GM23338 (cell line): Measurements from ENCODE around the gene MCC. TPM values are rescaled to one million over a fixed set of nuclear protein-coding genes. Genes with fewer than 3 reads are reported as not detected.

Experiments used
- ATAC-seq: fragments of 200-7000 bp; cut with Tn5 transposase; 3 replicates; pipeline ENCODE4 v1.9.1; 2020
- DNase-seq: peaks from one replicate; pipeline ENCODE4 v3.0.0-alpha.2; 2015; ENCODE audit warnings: low spot score
- H2AFZ ChIP-seq: fragments of 200-600 bp; sonication (generic); 2 replicates; pipeline ENCODE4 v1.8.0; 2016; ENCODE audit warnings: antibody characterized with exemption, mild to moderate bottlenecking, moderate library complexity
- H3F3A ChIP-seq: fragments of 200-600 bp; sonication (generic); replicated peaks from 2 replicates; pipeline ENCODE4 v1.8.0; 2017; ENCODE audit warnings: antibody characterized with exemption, mixed run types, low read depth
- H3K27ac ChIP-seq: fragments of 200-600 bp; sonication (generic); 2 replicates; pipeline ENCODE4 v1.6.1; 2016; ENCODE audit warnings: low read depth
- H3K27me3 ChIP-seq: fragments of 200-600 bp; sonication (generic); 2 replicates; pipeline ENCODE4 v1.8.0; 2016; ENCODE audit warnings: mild to moderate bottlenecking, mixed run types, moderate library complexity; ENCODE audit not compliant: insufficient read depth
- H3K36me3 ChIP-seq: fragments of 200-600 bp; sonication (generic); 2 replicates; pipeline ENCODE4 v1.8.0; 2016; ENCODE audit warnings: mild to moderate bottlenecking; ENCODE audit not compliant: insufficient read depth
- H3K4me1 ChIP-seq: fragments of 200-600 bp; sonication (generic); 2 replicates; pipeline ENCODE4 v1.8.0; 2016; ENCODE audit warnings: mild to moderate bottlenecking, moderate library complexity; ENCODE audit not compliant: insufficient read depth
- H3K4me2 ChIP-seq: fragments of 200-600 bp; sonication (generic); 2 replicates; pipeline ENCODE4 v1.7.1; 2017; ENCODE audit warnings: mixed run types
- H3K4me3 ChIP-seq: fragments of 200-600 bp; sonication (generic); 2 replicates; pipeline ENCODE4 v1.6.1; 2016; ENCODE audit warnings: mixed run types
- H3K79me2 ChIP-seq: fragments of 200-600 bp; sonication (generic); replicated peaks from 2 replicates; pipeline ENCODE4 v1.8.0; 2017; ENCODE audit warnings: mild to moderate bottlenecking; ENCODE audit not compliant: insufficient read depth
- H3K9me2 ChIP-seq: fragments of 200-600 bp; sonication (generic); 2 replicates; pipeline ENCODE4 v1.8.0; 2017; ENCODE audit not compliant: insufficient read depth
- H4K20me1 ChIP-seq: fragments of 200-600 bp; sonication (generic); replicated peaks from 2 replicates; pipeline ENCODE4 v1.8.0; 2017; ENCODE audit warnings: mild to moderate bottlenecking; ENCODE audit not compliant: insufficient read depth
- H3K27ac Mint-ChIP-seq: 2 replicates; pipeline ENCODE4 v1.8.0; 2020; ENCODE audit warnings: inconsistent platforms, mild to moderate bottlenecking, moderate library complexity, mixed read lengths
- H3K27me3 Mint-ChIP-seq: 3 replicates; pipeline ENCODE4 v1.8.0; 2022; ENCODE audit warnings: low read depth, mild to moderate bottlenecking, moderate library complexity, mixed read lengths, inconsistent platforms; ENCODE audit not compliant: insufficient read depth, poor library complexity
- H3K36me3 Mint-ChIP-seq: 3 replicates; pipeline ENCODE4 v1.8.0; 2021; ENCODE audit warnings: low read depth, mild to moderate bottlenecking, inconsistent platforms, moderate library complexity, mixed read lengths
- H3K4me1 Mint-ChIP-seq: 3 replicates; pipeline ENCODE4 v1.8.0; 2020; ENCODE audit warnings: mild to moderate bottlenecking, inconsistent platforms, mixed read lengths
- H3K4me3 Mint-ChIP-seq: 3 replicates; pipeline ENCODE4 v1.8.0; 2021; ENCODE audit warnings: moderate library complexity, mild to moderate bottlenecking, inconsistent platforms, mixed read lengths
- H3K9me3 Mint-ChIP-seq: 3 replicates; pipeline ENCODE4 v1.8.0; 2020; ENCODE audit warnings: moderate library complexity, mild to moderate bottlenecking, inconsistent platforms, mixed read lengths
- CREB1 ChIP-seq: fragments of 250-450 bp; sonication (Bioruptor Pico); IDR thresholded peaks from 2 replicates; pipeline ENCODE4 v1.5.0; 2020; ENCODE audit warnings: low read depth, mild to moderate bottlenecking, moderate library complexity
- EZH2 ChIP-seq: fragments of 200-600 bp; sonication (generic); IDR thresholded peaks from one replicate; pipeline ENCODE4 v1.8.0; 2017; ENCODE audit warnings: antibody characterized with exemption, mild to moderate bottlenecking, low read depth; ENCODE audit not compliant: unreplicated experiment
- EZH2phosphoT487 ChIP-seq: fragments of 200-600 bp; sonication (generic); IDR thresholded peaks from one replicate; pipeline ENCODE4 v1.8.1; 2018; ENCODE audit warnings: antibody characterized with exemption; ENCODE audit not compliant: unreplicated experiment
- NANOG ChIP-seq: IDR thresholded peaks from 2 replicates; pipeline ENCODE4 v1.6.1; 2016; ENCODE audit warnings: antibody characterized with exemption, borderline replicate concordance
- POLR2AphosphoS5 ChIP-seq: IDR thresholded peaks from 2 replicates; pipeline ENCODE4 v1.6.1; 2016; ENCODE audit warnings: antibody characterized with exemption, low read depth
- STAT1 ChIP-seq: IDR thresholded peaks from one replicate; pipeline ENCODE4 v1.6.1; 2016; ENCODE audit warnings: antibody characterized with exemption; ENCODE audit not compliant: unreplicated experiment
- ZNF114 ChIP-seq: fragments of 250-450 bp; sonication (Bioruptor Pico); IDR thresholded peaks from 2 replicates; pipeline ENCODE4 v1.5.0; 2020; ENCODE audit warnings: mild to moderate bottlenecking, moderate library complexity
- ZNF331 ChIP-seq: fragments of 250-450 bp; sonication (Bioruptor Pico); IDR thresholded peaks from 2 replicates; pipeline ENCODE4 v1.5.0; 2020; ENCODE audit warnings: low read depth, mild to moderate bottlenecking, moderate library complexity
- polyA plus RNA-seq: library from polyadenylated mRNA; unstranded; fragments of >200 nt; fragmentation: Nextera tagmentation; extraction: Ambion mirVana; gene quantifications from 2 replicates; pipeline ENCODE4 v1.2.1, GENCODE V29; 2016
- total RNA-seq: library from RNA; depleted of rRNA; stranded (reverse); fragments of >200 nt; shearing (Covaris generic); gene quantifications from 2 replicates; pipeline ENCODE4 v1.2.3, GENCODE V29; 2014
- TF ChIP-seq, protein P1 (sequence below): IDR thresholded peaks from 2 replicates; pipeline ENCODE4 v1.6.1; 2016; ENCODE audit warnings: antibody characterized with exemption
- TF ChIP-seq, protein P2 (sequence below): IDR thresholded peaks from one replicate; pipeline ENCODE4 v1.6.1; 2018; ENCODE audit warnings: antibody characterized with exemption; ENCODE audit not compliant: unreplicated experiment
- TF ChIP-seq, protein P3 (sequence below): fragments of 250-450 bp; sonication (Bioruptor Pico); IDR thresholded peaks from 2 replicates; pipeline ENCODE4 v1.5.0; 2020; ENCODE audit warnings: mild to moderate bottlenecking, moderate library complexity
- TF ChIP-seq, protein P4 (sequence below), 2 experiments: fragments of 200-600 bp in 1 of 2; sonication (generic) in 1 of 2; conservative IDR thresholded peaks; 2 replicates each; pipeline versions ENCODE4 v1.5.1 to v1.6.1; 2016 to 2017; ENCODE audit warnings: antibody characterized with exemption in 2 of 2, low read depth in 2 of 2, mild to moderate bottlenecking in 2 of 2, moderate library complexity in 1 of 2

MCC gene
- total and polyA plus RNA-seq, 2 experiments from 2014 or later, result 3.8 to 10.1 TPM

DNA sequence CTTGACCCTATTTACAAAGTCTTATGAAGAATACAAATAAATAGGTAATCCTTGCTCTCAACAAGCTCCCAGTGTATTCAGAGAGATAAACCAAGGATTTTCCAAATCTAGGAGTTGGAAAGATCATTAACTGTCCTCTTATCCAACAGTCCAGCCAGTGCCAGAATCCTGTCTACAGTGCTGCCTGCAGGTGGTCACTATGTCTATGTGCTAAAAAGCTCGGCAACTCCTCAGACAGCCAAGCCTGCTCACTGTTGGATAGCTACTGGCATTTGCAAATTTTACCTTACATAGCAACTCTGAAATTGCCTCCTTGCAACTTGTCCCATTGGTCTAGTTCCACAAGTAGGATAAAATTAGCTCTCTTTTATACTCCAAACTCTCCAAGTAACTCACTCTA, 324.2 kb downstream of the MCC start (continued):
- TF ChIP-seq CREB1 (CRISPR knock-in tag) (no peak), POLR2AphosphoS5 (no peak), NANOG (no peak)
- TF ChIP-seq, protein P1, sequence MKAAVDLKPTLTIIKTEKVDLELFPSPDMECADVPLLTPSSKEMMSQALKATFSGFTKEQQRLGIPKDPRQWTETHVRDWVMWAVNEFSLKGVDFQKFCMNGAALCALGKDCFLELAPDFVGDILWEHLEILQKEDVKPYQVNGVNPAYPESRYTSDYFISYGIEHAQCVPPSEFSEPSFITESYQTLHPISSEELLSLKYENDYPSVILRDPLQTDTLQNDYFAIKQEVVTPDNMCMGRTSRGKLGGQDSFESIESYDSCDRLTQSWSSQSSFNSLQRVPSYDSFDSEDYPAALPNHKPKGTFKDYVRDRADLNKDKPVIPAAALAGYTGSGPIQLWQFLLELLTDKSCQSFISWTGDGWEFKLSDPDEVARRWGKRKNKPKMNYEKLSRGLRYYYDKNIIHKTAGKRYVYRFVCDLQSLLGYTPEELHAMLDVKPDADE, result no peak

DNA sequence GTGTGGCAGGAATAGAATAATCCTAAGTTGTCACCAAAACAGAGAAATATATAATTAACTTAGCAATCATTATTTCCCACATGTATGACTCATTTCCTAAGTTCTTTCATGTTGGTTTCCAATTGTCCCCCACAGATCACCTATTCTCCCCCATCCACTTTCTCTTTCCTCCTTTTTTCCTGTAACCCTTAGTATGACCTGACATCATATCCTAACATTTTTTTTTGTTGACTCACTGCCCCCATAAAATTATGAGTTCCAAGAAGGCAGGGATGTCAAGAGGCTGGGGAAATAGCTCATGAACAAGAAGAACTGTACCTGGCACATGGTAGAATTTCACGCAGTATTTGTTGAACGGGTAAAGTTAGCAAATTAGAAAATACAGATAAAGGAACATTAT, 324.9 kb downstream of the MCC start:
- Mint-ChIP-seq H3K27ac (no peak overlapping the region), H3K4me3 (no peak overlapping the region), H3K4me1 (peaks cover 62% of the 10 kb centered on the region), H3K27me3 (peaks cover 6% of the 10 kb centered on the region), H3K36me3 (no peaks in the 10 kb centered on the region), H3K9me3 (no peaks in the 10 kb centered on the region)
- Histone ChIP-seq H3K27ac (no peak overlapping the region), H3K36me3 (no peaks in the 10 kb centered on the region), H3K9me2 (no peaks in the 10 kb centered on the region), H3K4me3 (no peak overlapping the region), H3K4me2 (no peak overlapping the region), H2AFZ (no peak overlapping the region), H3K4me1 (peaks cover 30% of the 10 kb centered on the region), H4K20me1 (no peaks in the 10 kb centered on the region), H3K27me3 (no peaks in the 10 kb centered on the region), H3K79me2 (no peaks in the 10 kb centered on the region), H3F3A (no peaks in the 10 kb centered on the region)
- ATAC-seq (no peak), DNase-seq (no peak)
- no peak for TF ChIP-seq STAT1
- TF ChIP-seq NANOG, result no peak
- TF ChIP-seq ZNF331 (CRISPR knock-in tag), result no peak
- no peak for TF ChIP-seq CREB1 (CRISPR knock-in tag)
- TF ChIP-seq, protein P2, sequence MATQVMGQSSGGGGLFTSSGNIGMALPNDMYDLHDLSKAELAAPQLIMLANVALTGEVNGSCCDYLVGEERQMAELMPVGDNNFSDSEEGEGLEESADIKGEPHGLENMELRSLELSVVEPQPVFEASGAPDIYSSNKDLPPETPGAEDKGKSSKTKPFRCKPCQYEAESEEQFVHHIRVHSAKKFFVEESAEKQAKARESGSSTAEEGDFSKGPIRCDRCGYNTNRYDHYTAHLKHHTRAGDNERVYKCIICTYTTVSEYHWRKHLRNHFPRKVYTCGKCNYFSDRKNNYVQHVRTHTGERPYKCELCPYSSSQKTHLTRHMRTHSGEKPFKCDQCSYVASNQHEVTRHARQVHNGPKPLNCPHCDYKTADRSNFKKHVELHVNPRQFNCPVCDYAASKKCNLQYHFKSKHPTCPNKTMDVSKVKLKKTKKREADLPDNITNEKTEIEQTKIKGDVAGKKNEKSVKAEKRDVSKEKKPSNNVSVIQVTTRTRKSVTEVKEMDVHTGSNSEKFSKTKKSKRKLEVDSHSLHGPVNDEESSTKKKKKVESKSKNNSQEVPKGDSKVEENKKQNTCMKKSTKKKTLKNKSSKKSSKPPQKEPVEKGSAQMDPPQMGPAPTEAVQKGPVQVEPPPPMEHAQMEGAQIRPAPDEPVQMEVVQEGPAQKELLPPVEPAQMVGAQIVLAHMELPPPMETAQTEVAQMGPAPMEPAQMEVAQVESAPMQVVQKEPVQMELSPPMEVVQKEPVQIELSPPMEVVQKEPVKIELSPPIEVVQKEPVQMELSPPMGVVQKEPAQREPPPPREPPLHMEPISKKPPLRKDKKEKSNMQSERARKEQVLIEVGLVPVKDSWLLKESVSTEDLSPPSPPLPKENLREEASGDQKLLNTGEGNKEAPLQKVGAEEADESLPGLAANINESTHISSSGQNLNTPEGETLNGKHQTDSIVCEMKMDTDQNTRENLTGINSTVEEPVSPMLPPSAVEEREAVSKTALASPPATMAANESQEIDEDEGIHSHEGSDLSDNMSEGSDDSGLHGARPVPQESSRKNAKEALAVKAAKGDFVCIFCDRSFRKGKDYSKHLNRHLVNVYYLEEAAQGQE, result no peak
- TF ChIP-seq, protein P3, sequence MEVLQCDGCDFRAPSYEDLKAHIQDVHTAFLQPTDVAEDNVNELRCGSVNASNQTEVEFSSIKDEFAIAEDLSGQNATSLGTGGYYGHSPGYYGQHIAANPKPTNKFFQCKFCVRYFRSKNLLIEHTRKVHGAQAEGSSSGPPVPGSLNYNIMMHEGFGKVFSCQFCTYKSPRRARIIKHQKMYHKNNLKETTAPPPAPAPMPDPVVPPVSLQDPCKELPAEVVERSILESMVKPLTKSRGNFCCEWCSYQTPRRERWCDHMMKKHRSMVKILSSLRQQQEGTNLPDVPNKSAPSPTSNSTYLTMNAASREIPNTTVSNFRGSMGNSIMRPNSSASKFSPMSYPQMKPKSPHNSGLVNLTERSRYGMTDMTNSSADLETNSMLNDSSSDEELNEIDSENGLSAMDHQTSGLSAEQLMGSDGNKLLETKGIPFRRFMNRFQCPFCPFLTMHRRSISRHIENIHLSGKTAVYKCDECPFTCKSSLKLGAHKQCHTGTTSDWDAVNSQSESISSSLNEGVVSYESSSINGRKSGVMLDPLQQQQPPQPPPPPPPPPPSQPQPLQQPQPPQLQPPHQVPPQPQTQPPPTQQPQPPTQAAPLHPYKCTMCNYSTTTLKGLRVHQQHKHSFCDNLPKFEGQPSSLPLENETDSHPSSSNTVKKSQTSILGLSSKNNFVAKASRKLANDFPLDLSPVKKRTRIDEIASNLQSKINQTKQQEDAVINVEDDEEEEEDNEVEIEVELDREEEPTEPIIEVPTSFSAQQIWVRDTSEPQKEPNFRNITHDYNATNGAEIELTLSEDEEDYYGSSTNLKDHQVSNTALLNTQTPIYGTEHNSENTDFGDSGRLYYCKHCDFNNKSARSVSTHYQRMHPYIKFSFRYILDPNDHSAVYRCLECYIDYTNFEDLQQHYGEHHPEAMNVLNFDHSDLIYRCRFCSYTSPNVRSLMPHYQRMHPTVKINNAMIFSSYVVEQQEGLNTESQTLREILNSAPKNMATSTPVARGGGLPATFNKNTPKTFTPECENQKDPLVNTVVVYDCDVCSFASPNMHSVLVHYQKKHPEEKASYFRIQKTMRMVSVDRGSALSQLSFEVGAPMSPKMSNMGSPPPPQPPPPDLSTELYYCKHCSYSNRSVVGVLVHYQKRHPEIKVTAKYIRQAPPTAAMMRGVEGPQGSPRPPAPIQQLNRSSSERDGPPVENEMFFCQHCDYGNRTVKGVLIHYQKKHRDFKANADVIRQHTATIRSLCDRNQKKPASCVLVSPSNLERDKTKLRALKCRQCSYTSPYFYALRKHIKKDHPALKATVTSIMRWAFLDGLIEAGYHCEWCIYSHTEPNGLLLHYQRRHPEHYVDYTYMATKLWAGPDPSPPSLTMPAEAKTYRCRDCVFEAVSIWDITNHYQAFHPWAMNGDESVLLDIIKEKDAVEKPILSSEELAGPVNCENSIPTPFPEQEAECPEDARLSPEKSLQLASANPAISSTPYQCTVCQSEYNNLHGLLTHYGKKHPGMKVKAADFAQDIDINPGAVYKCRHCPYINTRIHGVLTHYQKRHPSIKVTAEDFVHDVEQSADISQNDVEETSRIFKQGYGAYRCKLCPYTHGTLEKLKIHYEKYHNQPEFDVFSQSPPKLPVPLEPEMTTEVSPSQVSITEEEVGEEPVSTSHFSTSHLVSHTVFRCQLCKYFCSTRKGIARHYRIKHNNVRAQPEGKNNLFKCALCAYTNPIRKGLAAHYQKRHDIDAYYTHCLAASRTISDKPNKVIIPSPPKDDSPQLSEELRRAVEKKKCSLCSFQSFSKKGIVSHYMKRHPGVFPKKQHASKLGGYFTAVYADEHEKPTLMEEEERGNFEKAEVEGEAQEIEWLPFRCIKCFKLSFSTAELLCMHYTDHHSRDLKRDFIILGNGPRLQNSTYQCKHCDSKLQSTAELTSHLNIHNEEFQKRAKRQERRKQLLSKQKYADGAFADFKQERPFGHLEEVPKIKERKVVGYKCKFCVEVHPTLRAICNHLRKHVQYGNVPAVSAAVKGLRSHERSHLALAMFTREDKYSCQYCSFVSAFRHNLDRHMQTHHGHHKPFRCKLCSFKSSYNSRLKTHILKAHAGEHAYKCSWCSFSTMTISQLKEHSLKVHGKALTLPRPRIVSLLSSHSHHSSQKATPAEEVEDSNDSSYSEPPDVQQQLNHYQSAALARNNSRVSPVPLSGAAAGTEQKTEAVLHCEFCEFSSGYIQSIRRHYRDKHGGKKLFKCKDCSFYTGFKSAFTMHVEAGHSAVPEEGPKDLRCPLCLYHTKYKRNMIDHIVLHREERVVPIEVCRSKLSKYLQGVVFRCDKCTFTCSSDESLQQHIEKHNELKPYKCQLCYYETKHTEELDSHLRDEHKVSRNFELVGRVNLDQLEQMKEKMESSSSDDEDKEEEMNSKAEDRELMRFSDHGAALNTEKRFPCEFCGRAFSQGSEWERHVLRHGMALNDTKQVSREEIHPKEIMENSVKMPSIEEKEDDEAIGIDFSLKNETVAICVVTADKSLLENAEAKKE (CRISPR knock-in tag), result no peak
- no peak for TF ChIP-seq EZH2
- no peak for TF ChIP-seq ZNF114 (CRISPR knock-in tag)
- TF ChIP-seq EZH2phosphoT487, result no peak
- TF ChIP-seq, protein P4, sequence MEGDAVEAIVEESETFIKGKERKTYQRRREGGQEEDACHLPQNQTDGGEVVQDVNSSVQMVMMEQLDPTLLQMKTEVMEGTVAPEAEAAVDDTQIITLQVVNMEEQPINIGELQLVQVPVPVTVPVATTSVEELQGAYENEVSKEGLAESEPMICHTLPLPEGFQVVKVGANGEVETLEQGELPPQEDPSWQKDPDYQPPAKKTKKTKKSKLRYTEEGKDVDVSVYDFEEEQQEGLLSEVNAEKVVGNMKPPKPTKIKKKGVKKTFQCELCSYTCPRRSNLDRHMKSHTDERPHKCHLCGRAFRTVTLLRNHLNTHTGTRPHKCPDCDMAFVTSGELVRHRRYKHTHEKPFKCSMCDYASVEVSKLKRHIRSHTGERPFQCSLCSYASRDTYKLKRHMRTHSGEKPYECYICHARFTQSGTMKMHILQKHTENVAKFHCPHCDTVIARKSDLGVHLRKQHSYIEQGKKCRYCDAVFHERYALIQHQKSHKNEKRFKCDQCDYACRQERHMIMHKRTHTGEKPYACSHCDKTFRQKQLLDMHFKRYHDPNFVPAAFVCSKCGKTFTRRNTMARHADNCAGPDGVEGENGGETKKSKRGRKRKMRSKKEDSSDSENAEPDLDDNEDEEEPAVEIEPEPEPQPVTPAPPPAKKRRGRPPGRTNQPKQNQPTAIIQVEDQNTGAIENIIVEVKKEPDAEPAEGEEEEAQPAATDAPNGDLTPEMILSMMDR (conservative IDR thresholded peaks at IDR 0.05; ENCODE audit: low read depth in 2 of 2), result no peak
- no peak for TF ChIP-seq POLR2AphosphoS5
